Kidney epithelial cell (primary cell): ENCODE results near the gene WFDC1. TPM values are rescaled to one million over a fixed set of nuclear protein-coding genes. Genes with fewer than 3 reads are reported as not detected.
A peak's percentile ranks its signal among the peaks of the same experiment; 100 is the strongest.
"Not testable (repeated sequence)": the region's sequence is repeated elsewhere in the genome, so short reads cannot be mapped to it uniquely, and the experiment has no call there.

ENCODE experiments used
- DNase-seq: peaks from one replicate; pipeline ENCODE4 v3.0.0-alpha.2; 2010; ENCODE audit warnings: low read depth
- H3K27me3 ChIP-seq: 2 replicates; pipeline ENCODE4 v1.6.0; 2011; ENCODE audit warnings: low read length; ENCODE audit not compliant: control insufficient read depth, insufficient read depth
- H3K36me3 ChIP-seq: 2 replicates; pipeline ENCODE4 v1.5.1; 2011; ENCODE audit warnings: low read length; ENCODE audit not compliant: control insufficient read depth, insufficient read depth
- H3K4me3 ChIP-seq: 2 replicates; pipeline ENCODE4 v1.5.1; 2011; ENCODE audit warnings: low read depth, mild to moderate bottlenecking, control low read depth, low read length
- CTCF ChIP-seq: IDR thresholded peaks from 2 replicates; pipeline ENCODE4 v1.5.1; 2011; ENCODE audit warnings: mild to moderate bottlenecking, moderate library complexity, low read length, control low read depth, inconsistent platforms; ENCODE audit not compliant: insufficient read depth, poor library complexity, severe bottlenecking
- total RNA-seq: library from RNA; depleted of rRNA; stranded (reverse); fragments of >200 nt; gene quantifications from 2 replicates; pipeline ENCODE4 v1.2.3, GENCODE V29; 2015

WFDC1 gene
- total RNA-seq, 1 donor from 2014 or later, result 0.29 TPM

- TF ChIP-seq CTCF, result no peak
- Histone ChIP-seq H3K36me3 (no peaks in the 10 kb centered on the region), H3K27me3 (peaks cover 13% of the 10 kb centered on the region), H3K4me3 (no peak overlapping the region)
- no peak for DNase-seq
These were observed 44.6 kb downstream of the WFDC1 start for GRCh38 chr16:84339311-84339710.

- no peaks in the 10 kb centered on the region for H3K36me3 ChIP-seq
- TF ChIP-seq CTCF, result no peak
- peaks cover 13% of the 10 kb centered on the region for H3K27me3 ChIP-seq
- H3K4me3 ChIP-seq, result no peak overlapping the region
- no peak for DNase-seq
These were observed 45.1 kb downstream of the WFDC1 start for GRCh38 chr16:84339766-84340165.

GRCh38 chr16:84340325-84341040 lies 45.8 kb downstream of the WFDC1 start:
- Histone ChIP-seq H3K27me3 (peaks cover 13% of the 10 kb centered on the region), H3K4me3 (no peak overlapping the region), H3K36me3 (no peaks in the 10 kb centered on the region)
- peak; percentile 34 for DNase-seq
- no peak for TF ChIP-seq CTCF

- peaks cover 13% of the 10 kb centered on the region for H3K27me3 ChIP-seq
- H3K36me3 ChIP-seq, result no peaks in the 10 kb centered on the region
- H3K4me3 ChIP-seq, result no peak overlapping the region
- no peak for TF ChIP-seq CTCF
- no peak for DNase-seq
These were observed 47.0 kb downstream of the WFDC1 start for GRCh38 chr16:84341528-84342295.

- not testable (repeated sequence) for H3K4me3 ChIP-seq, DNase-seq, H3K36me3 ChIP-seq
- peaks cover 13% of the 10 kb centered on the region for H3K27me3 ChIP-seq
These were observed 49.1 kb downstream of the WFDC1 start for GRCh38 chr16:84343800-84344199.

- no peak for DNase-seq
- no peak for TF ChIP-seq CTCF
- Histone ChIP-seq H3K4me3 (no peak overlapping the region), H3K27me3 (peaks cover 8% of the 10 kb centered on the region), H3K36me3 (no peaks in the 10 kb centered on the region)
These were observed 50.1 kb downstream of the WFDC1 start for GRCh38 chr16:84344781-84345180.
